BE2C (cell line): Measurements from ENCODE around the gene PRTFDC1.

ENCODE experiments used
- DNase-seq: peaks from one replicate; pipeline ENCODE4 v3.0.0-alpha.2; 2020
- H3K27me3 ChIP-seq: fragments of 250-450 bp; sonication (Bioruptor Pico); 2 replicates; pipeline ENCODE4 v1.5.1; 2020; ENCODE audit warnings: mild to moderate bottlenecking
- H3K36me3 ChIP-seq: fragments of 250-450 bp; sonication (Bioruptor Pico); 2 replicates; pipeline ENCODE4 v1.5.1; 2020; ENCODE audit warnings: mild to moderate bottlenecking
- H3K4me1 ChIP-seq: fragments of 250-450 bp; sonication (Bioruptor Pico); 2 replicates; pipeline ENCODE4 v1.5.1; 2020
- H3K4me3 ChIP-seq: 2 replicates; pipeline ENCODE4 v1.5.1; 2011; ENCODE audit warnings: low read depth, low read length
- H3K9me3 ChIP-seq: fragments of 250-450 bp; sonication (Bioruptor Pico); 2 replicates; pipeline ENCODE4 v1.5.1; 2020
- TF ChIP-seq, protein P1 (sequence below): IDR thresholded peaks from 2 replicates; pipeline ENCODE4 v1.5.1; 2012; ENCODE audit warnings: mild to moderate bottlenecking, low read depth, low read length

Gene PRTFDC1

DNA sequence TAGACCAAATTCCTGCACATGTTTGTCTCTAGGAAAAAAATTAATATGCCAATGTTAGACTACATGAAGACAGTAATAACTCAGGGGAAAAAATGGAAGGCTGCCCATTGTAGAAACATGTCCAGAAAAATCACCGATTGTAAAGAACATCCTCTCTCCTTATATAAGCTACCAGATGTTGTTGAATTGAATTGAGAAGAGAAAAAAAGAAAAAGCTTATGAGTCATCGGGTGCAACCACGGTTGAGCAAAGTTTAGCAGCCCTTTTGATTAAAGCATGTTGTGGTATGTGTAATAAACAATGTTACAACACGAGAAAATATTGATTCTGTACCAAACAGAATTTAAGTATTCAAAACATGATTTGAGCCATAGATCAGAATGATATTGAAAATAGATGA, 126.4 kb downstream of the PRTFDC1 start:
- Histone ChIP-seq H3K4me1 (no peaks in the 10 kb centered on the region), H3K9me3 (no peaks in the 10 kb centered on the region), H3K27me3 (no peaks in the 10 kb centered on the region), H3K4me3 (no peak overlapping the region), H3K36me3 (no peaks in the 10 kb centered on the region)
- DNase-seq: no peak
- TF ChIP-seq, protein P1, sequence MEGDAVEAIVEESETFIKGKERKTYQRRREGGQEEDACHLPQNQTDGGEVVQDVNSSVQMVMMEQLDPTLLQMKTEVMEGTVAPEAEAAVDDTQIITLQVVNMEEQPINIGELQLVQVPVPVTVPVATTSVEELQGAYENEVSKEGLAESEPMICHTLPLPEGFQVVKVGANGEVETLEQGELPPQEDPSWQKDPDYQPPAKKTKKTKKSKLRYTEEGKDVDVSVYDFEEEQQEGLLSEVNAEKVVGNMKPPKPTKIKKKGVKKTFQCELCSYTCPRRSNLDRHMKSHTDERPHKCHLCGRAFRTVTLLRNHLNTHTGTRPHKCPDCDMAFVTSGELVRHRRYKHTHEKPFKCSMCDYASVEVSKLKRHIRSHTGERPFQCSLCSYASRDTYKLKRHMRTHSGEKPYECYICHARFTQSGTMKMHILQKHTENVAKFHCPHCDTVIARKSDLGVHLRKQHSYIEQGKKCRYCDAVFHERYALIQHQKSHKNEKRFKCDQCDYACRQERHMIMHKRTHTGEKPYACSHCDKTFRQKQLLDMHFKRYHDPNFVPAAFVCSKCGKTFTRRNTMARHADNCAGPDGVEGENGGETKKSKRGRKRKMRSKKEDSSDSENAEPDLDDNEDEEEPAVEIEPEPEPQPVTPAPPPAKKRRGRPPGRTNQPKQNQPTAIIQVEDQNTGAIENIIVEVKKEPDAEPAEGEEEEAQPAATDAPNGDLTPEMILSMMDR: no peak

DNA sequence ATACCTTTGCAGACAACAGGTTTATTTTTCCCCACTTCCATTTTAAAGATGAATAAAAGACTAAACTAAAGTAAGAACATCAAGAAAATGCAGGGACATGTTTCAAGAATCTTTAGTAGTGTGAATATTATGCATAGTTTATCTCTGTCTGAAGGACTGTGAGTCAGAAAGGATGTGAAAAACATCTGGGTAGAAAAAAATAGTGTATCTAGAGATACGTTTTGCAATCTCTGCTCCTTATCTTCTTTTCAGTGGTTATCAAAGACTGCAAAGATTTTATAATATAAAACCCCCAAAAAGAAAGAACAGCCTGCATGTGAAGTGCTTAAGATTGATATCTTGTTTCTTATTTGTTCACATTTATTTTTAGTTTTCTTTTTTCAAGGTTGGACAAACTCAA, 126.9 kb downstream of the PRTFDC1 start:
- no peaks in the 10 kb centered on the region for H3K36me3 ChIP-seq
- no peaks in the 10 kb centered on the region for H3K27me3 ChIP-seq
- H3K4me3 ChIP-seq: no peak overlapping the region
- peaks cover 3% of the 10 kb centered on the region for H3K4me1 ChIP-seq
- no peak for DNase-seq
- TF ChIP-seq, protein P1: no peak
- H3K9me3 ChIP-seq: no peaks in the 10 kb centered on the region

DNA sequence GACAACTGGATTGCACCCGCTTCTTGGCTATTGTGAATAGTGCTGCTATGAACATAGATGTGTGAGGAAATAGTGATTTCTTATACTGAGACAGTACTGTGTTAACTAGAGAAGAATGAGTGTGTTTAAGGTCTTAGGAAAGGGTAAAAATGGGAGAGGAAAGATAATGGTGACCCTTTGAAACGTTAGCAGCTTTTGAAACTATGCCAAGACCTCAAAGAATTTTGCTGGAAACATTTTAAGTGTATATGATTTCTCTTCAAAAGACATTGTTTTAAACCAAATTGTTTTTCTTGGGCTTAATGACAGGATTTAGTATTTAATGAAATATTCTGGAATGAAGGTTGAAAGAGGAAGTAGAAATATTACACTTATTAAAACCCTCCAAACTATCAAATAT, 127.9 kb downstream of the PRTFDC1 start:
- Histone ChIP-seq H3K36me3 (no peaks in the 10 kb centered on the region), H3K27me3 (no peaks in the 10 kb centered on the region), H3K4me1 (peaks cover 4% of the 10 kb centered on the region), H3K4me3 (no peak overlapping the region), H3K9me3 (no peaks in the 10 kb centered on the region)
- TF ChIP-seq, protein P1: no peak
- DNase-seq: no peak

DNA sequence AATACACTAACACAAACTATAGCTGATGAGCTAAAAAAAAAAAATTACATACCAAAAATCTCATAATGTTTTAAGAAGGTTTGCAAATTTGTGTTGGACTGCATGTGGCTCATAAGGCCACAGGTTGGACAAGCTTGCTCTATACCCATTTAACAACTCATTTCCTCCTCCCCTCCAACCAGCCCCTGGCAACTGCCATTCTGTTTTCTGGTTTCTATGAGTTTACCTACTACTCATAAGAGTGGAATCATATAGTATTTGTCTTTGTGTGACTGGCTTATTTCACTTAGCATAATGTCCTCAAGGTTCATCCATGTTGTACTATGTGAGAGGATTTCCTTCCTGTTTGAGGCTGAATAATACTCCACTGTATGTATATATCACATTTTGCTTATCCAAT, 128.3 kb downstream of the PRTFDC1 start:
- TF ChIP-seq, protein P1: no peak
- no peak overlapping the region for H3K4me3 ChIP-seq
- DNase-seq: no peak
- H3K9me3 ChIP-seq: no peaks in the 10 kb centered on the region
- no peaks in the 10 kb centered on the region for H3K36me3 ChIP-seq
- H3K4me1 ChIP-seq: peaks cover 4% of the 10 kb centered on the region
- no peaks in the 10 kb centered on the region for H3K27me3 ChIP-seq

DNA sequence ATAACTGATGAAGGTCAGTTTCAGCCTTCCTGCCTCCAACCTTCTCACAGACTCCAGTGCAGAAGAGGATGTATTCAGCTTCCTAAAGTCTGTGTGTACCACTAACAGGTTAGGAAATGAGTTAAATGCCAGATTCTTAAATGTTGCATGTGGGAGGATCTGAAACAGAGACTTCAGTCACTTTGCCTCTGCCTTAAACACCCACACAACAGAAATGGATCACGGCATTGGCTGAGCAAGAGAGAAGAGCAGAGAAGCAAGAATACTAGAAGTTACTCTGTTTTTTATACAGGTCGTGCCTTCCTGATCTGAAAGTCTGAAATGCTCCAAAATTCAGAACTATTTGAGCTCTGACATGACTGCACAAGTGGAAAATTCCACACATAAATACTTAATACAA, 129.8 kb downstream of the PRTFDC1 start:
- H3K36me3 ChIP-seq: no peaks in the 10 kb centered on the region
- no peaks in the 10 kb centered on the region for H3K9me3 ChIP-seq
- no peaks in the 10 kb centered on the region for H3K27me3 ChIP-seq
- TF ChIP-seq, protein P1: no peak
- DNase-seq: no peak
- H3K4me1 ChIP-seq: peaks cover 4% of the 10 kb centered on the region
- H3K4me3 ChIP-seq: no peak overlapping the region

DNA sequence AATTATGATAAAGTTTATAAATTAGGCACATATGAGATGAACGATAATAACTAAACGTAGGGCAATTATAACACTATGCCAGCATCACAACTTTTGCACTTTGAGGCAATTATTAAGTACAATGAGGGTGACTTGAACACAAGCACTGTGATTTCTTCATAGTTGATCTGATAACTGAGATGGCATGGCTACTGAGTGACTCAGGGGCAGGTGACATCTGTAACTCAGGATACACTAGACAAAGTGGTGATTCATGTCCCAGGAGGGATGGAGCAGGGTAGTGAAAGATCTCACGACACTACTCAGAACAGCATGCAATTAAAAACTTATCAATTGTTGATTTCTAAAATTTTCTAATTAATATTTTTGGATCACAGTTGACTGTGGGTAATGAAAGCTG, 130.4 kb downstream of the PRTFDC1 start:
- TF ChIP-seq, protein P1: no peak
- peak; percentile 53 for DNase-seq
- no peaks in the 10 kb centered on the region for H3K27me3 ChIP-seq
- H3K36me3 ChIP-seq: no peaks in the 10 kb centered on the region
- H3K4me1 ChIP-seq: peaks cover 4% of the 10 kb centered on the region
- no peaks in the 10 kb centered on the region for H3K9me3 ChIP-seq
- no peak overlapping the region for H3K4me3 ChIP-seq
